CD4-positive, alpha-beta memory T cell (primary cell): Measurements from ENCODE around the gene USP3. TPM values are rescaled to one million over a fixed set of nuclear protein-coding genes. Genes with fewer than 3 reads are reported as not detected.

Experiments used
- CTCF ChIA-PET: fragments of 350-600 bp; sonication (Branson Sonifier 250); formaldehyde crosslinking; loops from one replicate; lab custom pipeline; 2021; ENCODE audit warnings: inconsistent platforms; ENCODE audit not compliant: partially characterized antibody; lab: Charles Lee
- POLR2A ChIA-PET: fragments of 350-600 bp; sonication (Branson Sonifier 250); formaldehyde crosslinking; loops from one replicate; lab custom pipeline; 2021; ENCODE audit not compliant: partially characterized antibody; lab: Charles Lee
- DNase-seq, 5 donors: peaks; one replicate each; pipeline versions ENCODE4 v3.0.0 to v3.0.0-alpha.2; 2020 to 2022; ENCODE audit warnings: mixed read lengths in 1 of 5
- H3K27ac ChIP-seq: one replicate; pipeline ENCODE4 v1.7.0; 2013; ENCODE audit warnings: low read depth, low read length
- H3K27me3 ChIP-seq: 2 replicates; pipeline ENCODE4 v1.7.0; 2013; ENCODE audit warnings: mild to moderate bottlenecking, low read length, moderate library complexity; ENCODE audit not compliant: insufficient read depth
- H3K36me3 ChIP-seq: 2 replicates; pipeline ENCODE4 v1.7.0; 2013; ENCODE audit warnings: mild to moderate bottlenecking, low read length, moderate library complexity; ENCODE audit not compliant: insufficient read depth
- H3K4me1 ChIP-seq: 2 replicates; pipeline ENCODE4 v1.7.0; 2013; ENCODE audit warnings: mild to moderate bottlenecking, low read length, moderate library complexity; ENCODE audit not compliant: insufficient read depth
- H3K4me3 ChIP-seq, 2 donors: one replicate each; pipeline ENCODE4 v1.7.0; 2013; ENCODE audit warnings: low read length in 2 of 2, mild to moderate bottlenecking in 1 of 2
- H3K9me3 ChIP-seq, 2 donors: one replicate each; pipeline ENCODE4 v1.7.0; 2013; ENCODE audit warnings: low read length in 2 of 2, control low read depth in 1 of 2; ENCODE audit not compliant: control insufficient read depth in 1 of 2
- H3K27ac Mint-ChIP-seq, 7 donors: one replicate each; pipeline ENCODE4 v1.8.0; 2020 to 2021; ENCODE audit warnings: mixed read lengths in 7 of 7, mild to moderate bottlenecking in 6 of 7, inconsistent platforms in 3 of 7, moderate library complexity in 3 of 7
- H3K27me3 Mint-ChIP-seq, 2 donors: one replicate each; pipeline ENCODE4 v1.8.0; 2020 to 2021; ENCODE audit warnings: mixed read lengths in 2 of 2
- H3K36me3 Mint-ChIP-seq, 2 donors: one replicate each; pipeline ENCODE4 v1.8.0; 2020 to 2021; ENCODE audit warnings: mixed read lengths in 2 of 2, inconsistent platforms in 1 of 2, mild to moderate bottlenecking in 1 of 2
- H3K4me1 Mint-ChIP-seq, 4 donors: one replicate each; pipeline ENCODE4 v1.8.0; 2020 to 2021; ENCODE audit warnings: mixed read lengths in 4 of 4, mild to moderate bottlenecking in 1 of 4
- H3K4me3 Mint-ChIP-seq, 8 donors: one replicate each; pipeline ENCODE4 v1.8.0; 2020 to 2021; ENCODE audit warnings: mixed read lengths in 8 of 8, mild to moderate bottlenecking in 7 of 8, moderate library complexity in 6 of 8, inconsistent platforms in 3 of 8
- H3K9me3 Mint-ChIP-seq, 8 donors: one replicate each; pipeline ENCODE4 v1.8.0; 2020 to 2021; ENCODE audit warnings: mixed read lengths in 8 of 8, mild to moderate bottlenecking in 5 of 8, inconsistent platforms in 3 of 8, moderate library complexity in 1 of 8
- intact Hi-C: fragments of 100-400 bp; cut with micrococcal nuclease; formaldehyde crosslinking; loops from one replicate; pipeline ENCODE4 v1.15.1; 2023
- polyA plus RNA-seq, 2 donors: library from polyadenylated mRNA; unstranded; fragments of 300-500 nt; fragmentation: Illumina TruSeq; gene quantifications; one replicate each; pipeline ENCODE4 v1.2.3, GENCODE V29; 2021
- total RNA-seq, 2 experiments: library from RNA; stranded (reverse); gene quantifications; one replicate each; pipeline ENCODE4 v1.2.3, GENCODE V29; 2021

The USP3 gene
- total and polyA plus RNA-seq, 4 experiments from 2014 or later = 61.6 to 159 (median 112) TPM

- POLR2A ChIA-PET = interaction anchor here (4.1 kb wide), 1 partner anchor 14 kb away, joined by 19 read pairs; no protein-coding TSS in a partner anchor
- Histone ChIP-seq H3K36me3 (peaks cover 52% of the 10 kb centered on the region), H3K9me3 (no peaks in the 10 kb centered on the region), H3K4me1 (peaks cover 5% of the 10 kb centered on the region), H3K4me3 (no peak overlapping the region), H3K27ac (no peak overlapping the region), H3K27me3 (no peaks in the 10 kb centered on the region)
- intact Hi-C loops = no loop called here
- peaks cover 0 to 5% (median 0%) of the 10 kb centered on the region in 8 donors for H3K9me3 Mint-ChIP-seq
- CTCF ChIA-PET = interaction anchor here (1.4 kb wide), 1 partner anchor 120 kb away, joined by 6 read pairs; no protein-coding TSS in a partner anchor
- peaks cover 85 to 90% of the 10 kb centered on the region in 2 donors for H3K36me3 Mint-ChIP-seq
- DNase-seq = no peak
- H3K4me3 Mint-ChIP-seq = no peak overlapping the region
- H3K27ac Mint-ChIP-seq = peak overlapping the region; percentile 19 to 82 (median 71)
- peaks cover 18 to 32% (median 27%) of the 10 kb centered on the region in 4 donors for H3K4me1 Mint-ChIP-seq
- H3K27me3 Mint-ChIP-seq = no peaks in the 10 kb centered on the region
Measured at GRCh38 chr15:63586790-63587189, 82.4 kb downstream of the USP3 start.

- peak overlapping the region in 1 of 7 donors; percentile 7 for H3K27ac Mint-ChIP-seq
Measured at GRCh38 chr15:63587527-63587926, 83.1 kb downstream of the USP3 start.

GRCh38 chr15:63588826-63589225 lies 84.4 kb downstream of the USP3 start:
- CTCF ChIA-PET = interaction anchor here (0.9 kb wide), 1 partner anchor 122 kb away, joined by 3 read pairs; no protein-coding TSS in a partner anchor
- Mint-ChIP-seq H3K9me3 (peaks cover 0 to 5% (median 0%) of the 10 kb centered on the region in 8 donors), H3K27me3 (no peaks in the 10 kb centered on the region), H3K4me3 (no peak overlapping the region), H3K4me1 (peaks cover 17 to 38% (median 27%) of the 10 kb centered on the region in 4 donors), H3K36me3 (peaks cover 78 to 87% of the 10 kb centered on the region in 2 donors), H3K27ac (peak overlapping the region in 4 of 7 donors; percentile 16 to 60 (median 44))
- Histone ChIP-seq H3K4me3 (no peak overlapping the region), H3K4me1 (peaks cover 5% of the 10 kb centered on the region), H3K9me3 (no peaks in the 10 kb centered on the region), H3K27ac (no peak overlapping the region), H3K36me3 (peaks cover 37% of the 10 kb centered on the region), H3K27me3 (no peaks in the 10 kb centered on the region)
- DNase-seq = no peak
- POLR2A ChIA-PET = interaction anchor here (1.2 to 4.1 kb wide), 2 partner anchors 9 to 12 kb away, joined by 3 to 19 read pairs; partner anchors contain the start of gene FBXL22
- intact Hi-C loops = no loop called here

More at GRCh38 chr15:63587527-63587926, 83.1 kb downstream of the USP3 start:
- Mint-ChIP-seq H3K4me1 (peaks cover 15 to 32% (median 26%) of the 10 kb centered on the region in 4 donors), H3K9me3 (peaks cover 0 to 5% (median 0%) of the 10 kb centered on the region in 8 donors), H3K27me3 (no peaks in the 10 kb centered on the region), H3K4me3 (no peak overlapping the region), H3K36me3 (peaks cover 80 to 86% of the 10 kb centered on the region in 2 donors)
- intact Hi-C loops = no loop called here
- H3K27ac ChIP-seq = no peak overlapping the region
- H3K27me3 ChIP-seq = no peaks in the 10 kb centered on the region
- H3K9me3 ChIP-seq = no peaks in the 10 kb centered on the region
- POLR2A ChIA-PET = interaction anchor here (4.1 kb wide), 1 partner anchor 13 kb away, joined by 19 read pairs; no protein-coding TSS in a partner anchor
- DNase-seq = no peak
- peaks cover 48% of the 10 kb centered on the region for H3K36me3 ChIP-seq
- peaks cover 5% of the 10 kb centered on the region for H3K4me1 ChIP-seq
- CTCF ChIA-PET = interaction anchor here (1.3 kb wide), 1 partner anchor 11 kb away, joined by 8 read pairs; no protein-coding TSS in a partner anchor
- no peak overlapping the region for H3K4me3 ChIP-seq

GRCh38 chr15:63593705-63594671 lies 89.6 kb downstream of the USP3 start:
- H3K27me3 Mint-ChIP-seq = no peaks in the 10 kb centered on the region
- H3K27ac ChIP-seq = no peak overlapping the region
- DNase-seq = no peak
- intact Hi-C loops = loop anchor here (10.0 kb wide), 1 partner anchor 49 kb away; no protein-coding TSS in a partner anchor
- H3K9me3 ChIP-seq = no peaks in the 10 kb centered on the region
- H3K9me3 Mint-ChIP-seq = peaks cover 0 to 7% (median 0%) of the 10 kb centered on the region in 8 donors
- no peaks in the 10 kb centered on the region for H3K27me3 ChIP-seq
- peaks cover 46 to 51% of the 10 kb centered on the region in 2 donors for H3K36me3 Mint-ChIP-seq
- POLR2A ChIA-PET = interaction anchor here (0.5 to 9.9 kb wide), 3 partner anchors 84 to 1701 kb away, joined by 3 to 135 read pairs (median 5); partner anchors contain the start of gene USP3
- H3K4me3 Mint-ChIP-seq = no peak overlapping the region
- H3K27ac Mint-ChIP-seq = peak overlapping the region; percentile 72 to 84 (median 77)
- no peak overlapping the region for H3K4me3 ChIP-seq
- peaks cover 19% of the 10 kb centered on the region for H3K4me1 ChIP-seq
- peaks cover 24 to 66% (median 43%) of the 10 kb centered on the region in 4 donors for H3K4me1 Mint-ChIP-seq
- H3K36me3 ChIP-seq = peaks cover 13% of the 10 kb centered on the region
- CTCF ChIA-PET = interaction anchor here (0.9 to 1.2 kb wide), 3 partner anchors 106 to 127 kb away, joined by 3 to 6 read pairs (median 3); no protein-coding TSS in a partner anchor

GRCh38 chr15:63595065-63595464 lies 90.7 kb downstream of the USP3 start:
- intact Hi-C loops = loop anchor here (10.0 kb wide), 1 partner anchor 50 kb away; no protein-coding TSS in a partner anchor
- Mint-ChIP-seq H3K4me3 (peak overlapping the region in 1 of 8 donors; percentile 10), H3K9me3 (peaks cover 0 to 7% (median 0%) of the 10 kb centered on the region in 8 donors), H3K4me1 (peaks cover 29 to 77% (median 48%) of the 10 kb centered on the region in 4 donors), H3K27me3 (no peaks in the 10 kb centered on the region), H3K36me3 (peaks cover 36 to 41% of the 10 kb centered on the region in 2 donors), H3K27ac (peak overlapping the region in 6 of 7 donors; percentile 3 to 90 (median 73))
- Histone ChIP-seq H3K4me1 (peaks cover 25% of the 10 kb centered on the region), H3K27ac (no peak overlapping the region), H3K27me3 (no peaks in the 10 kb centered on the region), H3K36me3 (peaks cover 10% of the 10 kb centered on the region), H3K4me3 (no peak overlapping the region), H3K9me3 (no peaks in the 10 kb centered on the region)
- no peak for DNase-seq
- ChIA-PET POLR2A (interaction anchor here (1.0 to 9.9 kb wide), 3 partner anchors 15 to 89 kb away, joined by 4 to 135 read pairs (median 5); partner anchors contain the start of gene USP3), CTCF (interaction anchor here (1.2 to 2.4 kb wide), 3 partner anchors 108 to 129 kb away, joined by 3 to 7 read pairs (median 4); no protein-coding TSS in a partner anchor)

GRCh38 chr15:63595688-63596087 lies 91.3 kb downstream of the USP3 start:
- H3K36me3 ChIP-seq = peaks cover 10% of the 10 kb centered on the region

More at GRCh38 chr15:63595688-63596087, 91.3 kb downstream of the USP3 start:
- intact Hi-C loops = loop anchor here (10.0 kb wide), 1 partner anchor 51 kb away; no protein-coding TSS in a partner anchor
- H3K9me3 Mint-ChIP-seq = peaks cover 0 to 7% (median 0%) of the 10 kb centered on the region in 8 donors
- no peak for DNase-seq
- CTCF ChIA-PET = interaction anchor here (1.1 to 2.4 kb wide), 3 partner anchors 88 to 129 kb away, joined by 3 to 7 read pairs (median 4); no protein-coding TSS in a partner anchor
- peaks cover 30 to 36% of the 10 kb centered on the region in 2 donors for H3K36me3 Mint-ChIP-seq
- Histone ChIP-seq H3K27me3 (no peaks in the 10 kb centered on the region), H3K4me1 (peaks cover 25% of the 10 kb centered on the region), H3K27ac (no peak overlapping the region), H3K4me3 (no peak overlapping the region), H3K9me3 (no peaks in the 10 kb centered on the region)
- H3K4me3 Mint-ChIP-seq = no peak overlapping the region
- H3K27me3 Mint-ChIP-seq = no peaks in the 10 kb centered on the region
- H3K27ac Mint-ChIP-seq = peak overlapping the region in 5 of 7 donors; percentile 26 to 86 (median 70)
- POLR2A ChIA-PET = interaction anchor here (1.0 to 9.9 kb wide), 4 partner anchors 15 to 129 kb away, joined by 4 to 135 read pairs (median 6); partner anchors contain the start of gene USP3
- peaks cover 28 to 77% (median 47%) of the 10 kb centered on the region in 4 donors for H3K4me1 Mint-ChIP-seq
